GM21526 (cell line): ENCODE measurements around the gene SLC25A3.
"Not testable (repeated sequence)": the region's sequence is repeated elsewhere in the genome, so short reads cannot be mapped to it uniquely, and the experiment has no call there.

Experiments used
- ATAC-seq: cut with Tn5 transposase; IDR thresholded peaks from one replicate; pipeline ENCODE4 v1.9.1; 2021; ENCODE audit warnings: moderate library complexity; ENCODE audit not compliant: unreplicated experiment, low FRiP score

SLC25A3 gene

GRCh38 chr12:98594050-98594835 lies 757 bp downstream of the SLC25A3 start:
- no peak for ATAC-seq

- no peak for ATAC-seq
Observed at GRCh38 chr12:98595243-98595988, 1.9 kb downstream of the SLC25A3 start.

GRCh38 chr12:98597313-98597712 lies 3.8 kb downstream of the SLC25A3 start:
- not testable (repeated sequence) for ATAC-seq

GRCh38 chr12:98601924-98602323 lies 8.4 kb downstream of the SLC25A3 start:
- no peak for ATAC-seq

GRCh38 chr12:98606359-98606988 lies 13.0 kb downstream of the SLC25A3 start:
- no peak for ATAC-seq

GRCh38 chr12:98610596-98610995 lies 17.1 kb downstream of the SLC25A3 start:
- ATAC-seq, result no peak

- ATAC-seq, result peak; percentile 91
Observed at GRCh38 chr12:98612696-98613334, 19.3 kb downstream of the SLC25A3 start.

GRCh38 chr12:98618952-98619351 lies 25.5 kb downstream of the SLC25A3 start:
- no peak for ATAC-seq

- ATAC-seq, result peak; percentile 83
Observed at GRCh38 chr12:98635657-98636323, 42.3 kb downstream of the SLC25A3 start.

GRCh38 chr12:98637068-98637467 lies 43.6 kb downstream of the SLC25A3 start:
- ATAC-seq, result no peak

- no peak for ATAC-seq
Observed at GRCh38 chr12:98638009-98638408, 44.5 kb downstream of the SLC25A3 start.

GRCh38 chr12:98639491-98639890 lies 46.0 kb downstream of the SLC25A3 start:
- no peak for ATAC-seq

GRCh38 chr12:98642801-98643200 lies 49.3 kb downstream of the SLC25A3 start:
- ATAC-seq, result not testable (repeated sequence)

- ATAC-seq, result peak; percentile 10
Observed at GRCh38 chr12:98644433-98644711, 50.9 kb downstream of the SLC25A3 start.

GRCh38 chr12:98644712-98645571 lies 51.5 kb downstream of the SLC25A3 start, which contains the start of the genes APAF1 and IKBIP:
Gene APAF1 (plus strand): TSS chr12:98645290. CDS start chr12:98648360, 3,070 bp downstream.
Gene IKBIP (minus strand): TSS chr12:98644788. CDS start chr12:98644701, 87 bp downstream.
- peak; percentile 87 for ATAC-seq

- ATAC-seq, result peak; percentile 12
Observed at GRCh38 chr12:98645572-98646067, 52.1 kb downstream of the SLC25A3 start.

GRCh38 chr12:98646294-98647090 lies 53.0 kb downstream of the SLC25A3 start:
- no peak for ATAC-seq

GRCh38 chr12:98651328-98651727 lies 57.8 kb downstream of the SLC25A3 start:
- ATAC-seq, result no peak
